Nucleus accumbens (tissue), 56 donors: ENCODE measurements around the gene AOPEP.
"Not testable (repeated sequence)": the region's sequence is repeated elsewhere in the genome, so short reads cannot be mapped to it uniquely, and the experiment has no call there.

Experiments used
- DNase-seq, 56 donors: peaks; one replicate each; lab custom pipeline; 2025; lab: John Stamatoyannopoulos, UW

Gene AOPEP

DNA sequence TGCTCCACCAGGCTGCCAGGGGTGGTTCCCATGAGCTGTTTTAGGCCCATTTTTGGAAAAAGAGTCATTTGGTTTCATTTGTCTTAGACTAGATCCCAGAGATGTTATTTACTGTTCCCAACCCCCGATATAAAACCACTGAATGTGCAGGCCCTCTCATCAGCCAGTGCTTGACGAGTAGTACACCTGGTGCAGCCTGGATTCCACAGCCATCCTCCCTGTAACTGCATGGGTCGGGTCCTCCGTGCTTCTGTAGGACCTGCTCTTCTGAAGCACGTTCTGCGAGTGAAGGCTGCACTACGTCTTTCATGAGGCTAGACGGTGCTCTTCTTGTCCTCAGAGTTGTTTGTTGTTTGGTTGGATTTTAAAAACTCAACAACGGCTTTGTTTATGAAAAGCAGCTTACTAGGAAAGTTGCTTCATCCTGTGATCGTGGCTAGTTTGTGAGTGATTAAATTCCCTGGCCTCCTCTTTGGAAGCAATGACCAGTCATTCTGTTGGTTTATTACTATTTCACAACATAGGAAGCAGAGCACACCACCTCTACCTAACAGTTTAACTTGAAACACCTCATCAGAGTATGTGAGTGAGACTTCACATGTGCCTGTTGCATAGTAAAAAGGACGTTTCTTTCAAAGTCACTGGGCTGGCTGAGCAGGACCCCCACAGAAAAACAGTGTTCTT lies 135.2 kb downstream of the AOPEP start:
- DNase-seq = no peak

DNA sequence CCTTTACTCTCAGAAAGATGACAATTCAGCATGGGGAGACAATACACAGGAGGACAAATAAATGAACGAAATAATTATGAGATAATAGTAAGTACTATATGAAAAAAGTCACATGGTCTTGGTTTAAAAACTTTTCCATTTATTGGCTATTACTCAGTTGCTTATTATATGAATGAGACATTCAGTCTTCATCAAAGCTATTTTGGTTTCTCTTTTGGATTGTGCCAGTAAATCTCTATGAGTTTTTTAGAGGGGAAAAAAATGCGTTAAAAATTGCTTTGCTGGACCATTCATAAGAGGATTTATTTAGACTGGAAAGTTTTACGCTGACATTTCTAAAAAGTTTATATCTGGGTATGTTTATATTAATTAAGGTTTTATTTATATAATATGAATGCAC lies 137.7 kb downstream of the AOPEP start:
- no peak for DNase-seq

DNA sequence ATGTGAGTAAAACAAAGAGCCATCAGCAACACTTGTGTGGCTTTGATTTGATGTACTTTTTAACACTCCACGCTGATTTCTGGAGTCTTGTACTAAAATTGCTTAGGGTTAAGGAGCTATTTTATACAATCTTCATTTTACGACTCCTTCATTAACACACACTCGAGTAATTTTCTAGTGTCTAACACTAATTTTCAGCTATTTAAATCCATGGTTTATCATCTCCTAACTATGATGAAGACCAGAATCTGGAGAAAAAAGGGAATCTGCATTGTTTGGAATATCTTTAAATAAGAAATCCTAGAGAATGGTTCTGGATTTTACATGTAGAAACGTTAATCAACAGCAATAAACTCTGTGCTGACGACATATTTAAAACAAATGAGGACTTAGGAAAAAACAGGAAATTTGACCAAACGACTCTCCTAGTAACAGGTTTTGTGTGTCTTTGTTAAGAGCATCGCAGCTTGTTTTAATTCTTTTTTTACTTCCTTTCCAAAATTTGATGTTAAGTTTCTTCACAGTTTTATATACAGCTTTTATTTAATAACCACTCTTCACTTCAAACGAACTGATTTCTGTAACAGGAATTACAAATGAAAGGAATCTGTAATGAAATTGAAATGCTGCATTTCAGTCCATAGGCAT lies 138.5 kb downstream of the AOPEP start:
- no peak for DNase-seq

DNA sequence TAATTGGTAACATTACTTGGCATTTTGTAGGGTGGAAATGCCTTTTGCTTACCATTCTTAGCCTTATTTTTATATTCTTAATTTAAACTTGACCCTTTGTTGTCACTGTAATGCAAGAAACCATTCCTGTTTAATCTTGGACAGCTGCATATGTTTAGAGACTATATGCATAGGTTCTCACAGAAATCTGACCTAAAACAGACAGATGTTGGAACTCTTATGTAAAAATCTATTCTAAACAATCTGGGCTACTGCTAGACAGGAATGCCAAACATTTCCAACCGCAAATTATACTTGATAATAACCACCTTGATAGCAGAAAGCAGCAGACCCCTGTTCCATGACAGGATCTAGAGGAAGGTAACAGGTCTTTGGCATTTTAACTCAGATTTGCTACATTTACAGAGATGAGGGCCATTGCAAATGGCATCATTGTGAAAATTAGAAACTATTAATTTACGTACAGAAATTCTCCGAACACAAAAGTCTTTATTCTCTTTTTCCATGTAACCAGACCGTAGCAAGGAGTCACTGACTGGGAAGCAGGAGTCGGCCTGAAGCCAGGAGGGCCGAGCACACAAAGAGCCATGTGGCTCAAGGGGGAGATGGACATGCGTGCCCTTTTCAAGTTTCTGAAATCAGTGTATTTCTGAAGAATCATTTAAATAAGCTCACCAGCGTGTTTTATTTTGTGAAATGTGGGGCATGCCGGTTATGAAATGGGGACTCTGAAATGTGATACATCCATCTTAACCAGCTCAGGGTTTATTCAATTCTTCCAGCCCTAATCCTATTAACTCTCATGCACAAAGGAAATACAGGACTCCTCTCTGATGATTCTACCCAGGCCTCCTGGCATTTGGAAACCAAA lies 139.3 kb downstream of the AOPEP start:
- DNase-seq = peak in 25 of 56 donors; percentile 2 to 56 (median 20)

DNA sequence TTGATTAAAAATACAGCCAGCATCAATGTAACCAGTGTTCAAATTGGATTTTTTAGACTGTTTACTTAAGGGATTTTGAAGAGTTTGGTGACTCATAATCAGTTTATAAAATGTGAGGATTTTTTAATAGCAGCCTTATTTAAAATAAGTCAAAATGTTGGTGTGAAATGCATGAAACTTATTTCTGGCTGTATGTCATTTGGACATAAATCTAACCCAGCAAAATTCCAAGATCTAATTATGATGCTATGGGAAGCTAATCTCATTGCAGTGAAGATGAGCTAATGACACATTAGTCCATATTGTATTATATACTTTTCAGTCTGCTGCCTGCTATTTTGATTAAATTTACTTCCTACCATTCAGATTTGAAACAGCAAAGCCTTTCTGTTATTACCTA lies 140.3 kb downstream of the AOPEP start:
- no peak for DNase-seq

DNA sequence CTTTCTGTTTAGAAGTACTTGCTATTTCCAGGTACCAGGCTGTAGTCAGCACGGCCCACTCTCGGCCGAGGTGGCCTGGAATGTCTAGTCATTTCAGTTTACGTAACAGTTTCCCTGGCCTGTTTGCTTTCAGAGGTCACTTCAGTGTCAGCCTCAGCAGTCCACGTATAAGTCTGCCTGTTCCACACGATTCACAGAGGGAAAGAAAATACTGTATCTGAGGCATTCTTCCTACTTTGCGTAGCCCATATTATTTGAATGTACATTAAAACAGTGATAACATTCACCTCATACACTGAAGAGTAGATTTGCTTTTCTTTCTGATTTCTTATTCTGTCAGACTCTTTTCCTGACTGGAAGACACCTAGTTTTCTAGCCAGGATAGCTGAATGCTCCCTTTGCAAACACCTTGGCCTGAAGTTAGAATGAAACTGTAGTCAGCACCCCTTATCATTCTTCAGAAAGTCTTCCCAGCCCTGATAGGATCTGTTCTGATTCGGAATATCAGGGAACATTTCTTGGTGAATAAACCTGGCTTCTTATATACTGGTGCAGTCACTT lies 140.9 kb downstream of the AOPEP start:
- DNase-seq = peak in 1 of 56 donors; percentile 12

DNA sequence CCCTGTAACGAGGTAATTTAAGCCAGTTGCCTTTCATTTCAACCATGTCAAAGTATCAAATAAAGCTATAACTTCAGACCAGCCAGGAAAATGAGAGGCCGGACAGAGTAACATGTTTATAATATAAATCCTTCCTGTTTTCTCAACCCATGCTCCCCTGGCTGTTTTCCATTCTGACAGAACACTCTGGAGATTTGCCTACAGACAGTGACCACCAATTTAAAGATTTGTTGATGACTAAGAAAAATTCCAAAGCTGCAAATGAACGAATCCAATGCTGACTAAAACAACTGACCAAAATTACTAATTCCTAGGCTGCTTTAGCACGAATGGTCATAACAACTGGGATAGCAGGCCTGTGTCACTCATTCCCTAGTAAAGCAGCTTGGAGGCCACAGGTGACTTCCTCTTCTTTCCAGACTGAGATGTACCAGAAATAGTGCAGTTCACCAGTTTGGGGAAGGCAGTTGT lies 141.4 kb downstream of the AOPEP start:
- no peak for DNase-seq

DNA sequence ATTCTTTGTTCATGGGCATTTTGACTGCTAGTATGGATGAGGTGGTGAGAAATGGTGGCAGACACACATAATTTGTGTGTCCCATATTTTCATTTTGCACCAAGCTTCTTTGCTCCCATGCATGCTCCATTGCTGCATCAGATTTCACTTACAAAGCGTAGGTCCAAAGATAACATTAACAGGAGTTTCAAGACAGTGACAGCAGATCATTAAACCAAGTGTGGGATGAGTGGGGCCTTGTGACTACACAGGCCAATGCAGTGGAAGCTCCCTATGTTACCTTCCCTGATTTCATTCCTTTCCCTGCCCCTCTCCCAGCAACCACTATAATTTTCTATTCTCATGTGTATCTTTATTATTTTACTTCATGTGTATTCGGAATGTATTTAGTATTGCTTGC lies 142.0 kb downstream of the AOPEP start:
- DNase-seq = no peak

DNA sequence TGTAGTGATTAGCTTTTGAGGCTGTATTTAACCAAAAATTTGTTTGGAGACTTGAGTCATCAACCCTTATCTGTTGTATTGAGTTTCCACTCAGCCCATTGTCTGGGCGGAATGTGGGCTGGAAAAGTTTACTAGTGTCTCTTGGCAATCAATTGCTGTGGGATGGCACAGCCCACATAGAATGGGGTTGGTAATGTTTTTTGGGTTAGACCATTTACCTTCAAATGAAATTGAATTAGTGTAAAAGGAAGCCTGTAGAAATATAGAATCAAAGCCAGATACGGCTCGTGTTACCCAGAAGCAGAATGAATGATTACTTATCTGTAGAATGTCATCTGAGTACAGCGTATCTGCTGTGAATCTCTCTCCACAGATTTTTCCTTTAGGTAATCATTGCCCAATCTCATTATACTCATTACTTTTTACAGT lies 142.9 kb downstream of the AOPEP start:
- DNase-seq = no peak

DNA sequence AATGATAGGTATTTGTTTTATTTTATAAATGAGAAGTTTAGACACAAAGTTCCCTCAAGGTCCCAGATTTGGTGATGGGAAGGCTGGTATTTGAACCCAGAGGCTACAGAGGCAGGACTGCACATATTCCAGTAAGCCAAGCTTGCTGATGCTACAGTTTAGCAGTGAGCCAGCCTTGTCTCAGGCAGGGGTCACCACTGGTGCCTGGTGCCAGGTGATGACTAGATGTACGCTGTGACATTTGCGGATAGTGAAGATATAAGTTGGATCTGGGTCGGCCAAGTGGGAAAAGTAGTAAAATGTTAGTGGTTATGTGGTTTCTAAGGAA lies 143.9 kb downstream of the AOPEP start:
- DNase-seq = no peak

DNA sequence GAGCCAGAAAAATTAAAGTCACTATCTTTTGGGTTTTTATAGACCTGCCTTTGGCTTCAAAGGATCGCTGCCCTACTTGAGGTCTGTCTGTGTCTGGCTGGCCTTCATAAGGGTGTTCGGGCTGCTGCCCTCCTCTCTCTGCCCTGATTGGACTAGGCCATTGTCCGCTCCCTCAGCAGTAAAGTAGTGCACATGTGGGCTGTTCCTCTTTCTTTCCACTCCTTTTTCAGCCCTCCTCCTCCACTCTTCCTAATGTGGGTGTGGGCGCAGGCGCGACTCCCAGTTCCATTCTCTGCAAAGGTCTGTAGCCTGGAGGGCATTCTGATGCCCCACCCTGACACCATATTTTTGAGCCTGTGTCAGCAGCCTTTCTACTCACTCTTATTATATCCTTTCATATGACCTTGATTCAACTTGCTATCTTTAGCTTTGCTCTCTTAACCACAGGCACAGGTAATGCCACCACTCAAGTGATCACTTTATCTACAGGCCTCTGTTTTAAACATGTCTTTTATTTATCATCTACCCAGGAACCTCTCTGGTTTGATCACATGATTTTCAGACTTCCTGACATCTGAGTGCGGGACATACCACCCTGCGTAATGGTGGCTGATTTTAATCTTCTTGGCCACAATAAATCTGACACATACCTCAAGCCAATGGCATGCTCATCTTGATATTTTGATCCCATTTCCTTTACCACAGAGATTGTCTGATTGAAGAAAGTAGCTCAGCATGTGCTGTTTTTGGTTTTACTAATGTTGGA lies 144.5 kb downstream of the AOPEP start:
- no peak for DNase-seq

DNA sequence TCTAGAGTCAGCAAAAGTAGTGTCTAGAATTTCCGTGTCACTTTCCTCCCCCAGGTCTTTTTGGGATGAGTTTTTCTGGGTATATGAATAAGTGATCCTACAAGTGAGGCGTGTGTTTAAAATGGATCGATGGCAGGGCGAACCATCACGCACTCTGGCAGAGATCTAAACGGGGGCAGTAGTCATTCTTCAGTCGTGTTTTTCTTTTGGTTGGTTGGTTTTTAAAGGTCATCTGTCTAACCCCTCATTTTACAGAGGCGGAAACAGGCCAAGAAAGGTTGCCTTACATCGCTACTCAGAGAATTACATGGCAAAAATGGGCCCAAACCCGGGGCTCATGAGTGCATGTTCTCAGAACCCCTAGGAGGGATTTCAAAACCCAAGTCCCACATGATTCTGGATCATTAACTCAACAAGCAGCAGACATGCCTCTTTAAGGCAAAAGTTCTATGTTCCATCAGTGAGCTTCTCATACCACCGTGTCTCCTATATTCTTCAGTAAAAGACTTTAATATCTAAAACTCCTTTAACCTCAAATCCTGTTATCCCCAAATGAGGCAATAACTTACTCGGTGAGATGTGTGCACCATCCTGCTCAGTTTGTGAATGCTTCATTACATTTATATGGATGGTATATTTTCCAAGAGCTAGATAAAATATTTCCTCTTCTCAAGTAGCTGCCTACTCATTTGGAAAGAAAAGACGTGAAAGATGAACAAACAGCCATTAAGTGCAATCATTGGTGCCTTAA lies 145.8 kb downstream of the AOPEP start:
- no peak for DNase-seq

DNA sequence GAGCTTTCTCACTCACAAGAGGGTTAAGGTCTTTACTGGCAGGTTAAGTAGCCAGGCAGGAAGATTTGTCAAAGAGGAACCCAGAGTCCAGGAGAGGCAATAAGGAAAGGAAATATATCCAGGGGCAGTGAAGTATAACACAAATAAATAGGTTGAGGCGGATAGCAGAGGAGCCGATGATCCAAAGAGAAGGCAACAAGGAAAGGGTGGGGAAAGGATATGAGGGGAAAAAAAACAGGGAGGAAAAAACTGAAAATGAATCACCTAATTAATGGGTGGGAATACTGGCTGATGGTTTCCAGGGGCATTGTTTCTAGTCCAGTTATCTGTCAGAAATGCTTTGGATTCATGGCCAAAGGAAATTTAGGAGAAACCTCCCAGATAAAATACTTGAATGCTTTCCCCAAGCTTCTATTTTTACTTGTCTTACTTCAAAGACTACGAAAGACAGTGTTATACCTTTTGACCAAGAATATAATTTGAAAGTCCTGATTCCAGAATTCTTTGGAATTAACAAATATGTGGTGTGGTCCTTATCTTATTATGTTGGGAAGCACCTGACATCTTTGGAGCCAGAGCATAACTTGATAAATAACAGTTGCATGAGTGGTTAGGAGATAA lies 146.5 kb downstream of the AOPEP start:
- DNase-seq = no peak

DNA sequence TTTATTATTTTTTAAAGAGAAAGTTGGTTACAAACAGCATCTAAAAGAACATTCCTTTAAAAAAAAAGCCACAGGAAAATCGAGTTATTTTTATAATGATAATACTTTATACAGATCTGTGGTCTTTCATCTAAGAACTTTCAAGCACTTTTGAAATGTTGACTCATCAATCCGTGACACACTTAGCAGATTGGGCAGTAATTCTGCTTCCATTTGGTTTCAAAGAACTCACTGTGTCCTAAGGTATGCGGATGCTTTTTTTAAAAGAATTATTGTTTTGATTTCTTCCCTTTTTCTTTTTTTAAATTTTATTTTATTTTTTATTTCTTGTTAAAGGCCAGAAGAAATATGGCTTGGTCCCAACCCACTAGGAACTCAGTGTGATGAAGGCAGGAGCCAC lies 147.8 kb downstream of the AOPEP start:
- DNase-seq = no peak

DNA sequence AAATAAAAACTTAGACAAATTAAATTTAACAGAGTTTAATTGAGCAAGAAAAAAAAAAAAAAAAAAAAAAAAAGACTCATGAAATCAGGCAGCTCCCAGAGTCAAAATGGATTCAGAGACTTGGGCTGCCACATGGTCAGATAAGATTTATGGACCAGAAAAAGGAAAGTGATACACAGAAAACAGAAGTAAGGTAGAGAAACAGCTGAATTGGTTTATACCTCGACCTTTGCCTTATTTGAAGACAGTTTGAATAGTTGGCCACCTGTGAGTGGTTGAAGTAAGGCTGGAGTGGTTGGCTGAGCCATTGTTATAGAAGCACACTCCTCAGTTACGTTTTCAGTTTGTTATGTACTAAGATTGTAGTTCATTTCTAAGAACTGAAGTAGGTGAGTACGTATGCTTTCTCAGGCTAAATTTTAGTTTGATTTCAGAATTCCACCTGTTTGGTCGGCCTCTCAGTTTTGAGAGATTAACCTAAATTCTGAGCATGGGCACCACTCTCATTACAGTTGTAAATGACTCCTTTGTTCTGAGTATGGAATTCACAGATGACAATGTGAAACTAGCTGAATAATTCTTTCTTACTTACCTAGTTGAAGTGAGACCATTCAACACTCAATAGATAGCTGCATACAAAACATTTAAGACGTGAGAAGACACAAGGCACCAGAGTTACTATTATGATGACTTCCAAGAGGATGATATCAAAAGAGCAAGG lies 149.0 kb downstream of the AOPEP start:
- no peak for DNase-seq

DNA sequence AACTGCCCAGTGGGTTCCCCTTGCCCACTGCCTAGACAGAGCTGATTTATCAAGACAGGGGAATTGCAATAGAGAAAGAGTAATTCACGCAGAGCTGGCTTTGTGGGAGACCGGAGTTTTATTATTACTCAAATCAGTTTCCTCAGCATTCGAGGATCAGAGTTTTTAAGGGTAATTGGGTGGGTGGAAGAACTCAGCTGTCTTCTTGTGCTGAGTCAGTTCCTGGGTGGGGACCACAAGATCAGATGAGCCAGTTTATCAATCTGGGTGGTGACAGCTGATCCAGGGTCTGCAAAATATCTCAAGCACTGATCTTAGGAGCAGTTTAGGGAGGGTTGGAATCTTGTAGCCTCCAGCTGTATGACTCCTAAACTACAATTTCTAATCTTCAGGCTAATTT lies 152.3 kb downstream of the AOPEP start:
- not testable (repeated sequence) for DNase-seq

DNA sequence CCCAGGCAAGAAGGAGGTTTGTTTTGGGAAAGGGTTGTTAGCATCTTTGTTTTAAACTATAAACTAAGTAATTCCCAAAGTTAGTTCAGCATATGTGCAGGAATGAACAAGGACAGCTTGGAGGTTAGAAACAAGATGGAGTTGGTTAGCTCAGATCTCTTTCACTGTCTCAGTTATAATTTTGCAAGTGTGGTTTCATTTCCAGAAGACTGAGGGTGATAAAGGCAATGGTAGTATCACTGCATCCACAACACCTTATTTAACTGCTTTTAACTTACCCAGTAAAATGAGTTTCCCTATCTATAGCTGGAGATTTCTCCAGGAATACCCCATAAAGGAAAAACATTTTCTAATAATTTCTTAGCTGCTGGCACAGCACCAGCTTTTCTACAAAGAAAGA lies 152.7 kb downstream of the AOPEP start:
- no peak for DNase-seq

DNA sequence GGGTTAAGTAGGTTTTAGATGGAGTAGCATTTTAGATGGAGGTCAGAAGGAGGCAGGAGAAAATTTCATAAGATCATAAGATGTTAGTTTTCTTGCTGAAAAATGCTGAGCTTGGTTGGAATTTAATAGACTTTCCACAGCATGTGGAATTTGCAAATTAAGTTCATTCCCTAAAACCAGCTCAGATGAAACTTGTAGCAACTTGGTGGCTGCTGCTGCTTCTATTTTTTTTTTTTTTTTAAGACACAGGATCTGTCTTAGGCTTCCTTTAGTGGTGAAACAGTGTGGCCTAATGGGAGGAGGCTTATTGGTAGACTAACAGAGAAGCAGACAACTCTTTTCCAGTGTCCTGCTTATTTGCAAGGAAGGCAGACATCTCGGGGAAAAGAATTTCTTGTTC lies 154.5 kb downstream of the AOPEP start:
- no peak for DNase-seq

DNA sequence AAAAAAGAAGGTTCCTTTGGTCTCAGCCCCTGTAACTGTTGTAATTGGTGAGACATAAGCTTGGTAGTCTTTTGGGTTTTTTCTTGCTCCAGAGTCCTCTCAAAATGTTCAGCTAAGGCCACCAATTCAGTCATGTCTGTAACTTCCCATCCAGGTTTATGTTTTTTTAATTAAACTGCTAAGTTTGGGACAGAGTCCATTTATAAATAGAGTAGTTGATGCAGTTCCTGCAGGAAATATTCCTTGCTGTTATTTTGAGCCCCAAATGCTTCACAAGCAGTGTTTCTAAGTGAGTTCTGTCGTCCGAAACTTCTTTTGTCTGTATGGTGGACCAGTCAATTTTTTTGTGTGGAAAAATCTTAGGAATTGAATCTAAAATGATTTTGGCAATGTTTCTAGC lies 155.0 kb downstream of the AOPEP start:
- DNase-seq = no peak
